GM10266 (cell line): Measurements from ENCODE around the gene UBASH3A.

Experiments used
- DNase-seq: peaks from one replicate; pipeline ENCODE4 v3.0.0; 2012; ENCODE audit errors: extremely low spot score
- TF ChIP-seq, protein P1 (sequence below): IDR thresholded peaks from 2 replicates; pipeline ENCODE4 v1.5.1; 2012; ENCODE audit warnings: mild to moderate bottlenecking, low read depth; ENCODE audit not compliant: control insufficient read depth, insufficient read depth; ENCODE audit errors: missing control alignments

Gene UBASH3A

GRCh38 chr21:42455754-42456440 is 52.2 kb downstream of the UBASH3A start:
- TF ChIP-seq, protein P1, sequence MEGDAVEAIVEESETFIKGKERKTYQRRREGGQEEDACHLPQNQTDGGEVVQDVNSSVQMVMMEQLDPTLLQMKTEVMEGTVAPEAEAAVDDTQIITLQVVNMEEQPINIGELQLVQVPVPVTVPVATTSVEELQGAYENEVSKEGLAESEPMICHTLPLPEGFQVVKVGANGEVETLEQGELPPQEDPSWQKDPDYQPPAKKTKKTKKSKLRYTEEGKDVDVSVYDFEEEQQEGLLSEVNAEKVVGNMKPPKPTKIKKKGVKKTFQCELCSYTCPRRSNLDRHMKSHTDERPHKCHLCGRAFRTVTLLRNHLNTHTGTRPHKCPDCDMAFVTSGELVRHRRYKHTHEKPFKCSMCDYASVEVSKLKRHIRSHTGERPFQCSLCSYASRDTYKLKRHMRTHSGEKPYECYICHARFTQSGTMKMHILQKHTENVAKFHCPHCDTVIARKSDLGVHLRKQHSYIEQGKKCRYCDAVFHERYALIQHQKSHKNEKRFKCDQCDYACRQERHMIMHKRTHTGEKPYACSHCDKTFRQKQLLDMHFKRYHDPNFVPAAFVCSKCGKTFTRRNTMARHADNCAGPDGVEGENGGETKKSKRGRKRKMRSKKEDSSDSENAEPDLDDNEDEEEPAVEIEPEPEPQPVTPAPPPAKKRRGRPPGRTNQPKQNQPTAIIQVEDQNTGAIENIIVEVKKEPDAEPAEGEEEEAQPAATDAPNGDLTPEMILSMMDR = no peak
- DNase-seq = no peak

GRCh38 chr21:42456457-42456856 is 52.8 kb downstream of the UBASH3A start:
- no peak for DNase-seq
- TF ChIP-seq, protein P1 = no peak

DNA sequence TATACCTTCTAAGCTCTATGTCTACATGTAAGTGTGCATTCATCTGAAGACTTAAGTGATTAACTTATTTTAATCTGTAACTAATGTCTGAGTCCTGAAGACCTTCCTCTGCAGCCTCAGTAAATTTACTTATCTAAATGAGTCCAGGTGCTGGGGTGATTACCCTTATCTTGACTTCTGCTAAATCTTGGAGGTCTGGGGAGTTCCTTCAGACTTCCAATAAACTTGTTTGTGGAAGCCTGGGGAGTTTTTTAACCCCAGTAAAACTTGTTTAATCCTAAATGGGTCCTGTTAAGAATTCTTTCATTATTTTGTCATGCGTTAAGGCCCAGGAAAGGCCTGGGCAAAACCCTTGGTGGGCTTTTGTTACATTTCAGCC is 55.4 kb downstream of the UBASH3A start:
- TF ChIP-seq, protein P1 = no peak
- no peak for DNase-seq

DNA sequence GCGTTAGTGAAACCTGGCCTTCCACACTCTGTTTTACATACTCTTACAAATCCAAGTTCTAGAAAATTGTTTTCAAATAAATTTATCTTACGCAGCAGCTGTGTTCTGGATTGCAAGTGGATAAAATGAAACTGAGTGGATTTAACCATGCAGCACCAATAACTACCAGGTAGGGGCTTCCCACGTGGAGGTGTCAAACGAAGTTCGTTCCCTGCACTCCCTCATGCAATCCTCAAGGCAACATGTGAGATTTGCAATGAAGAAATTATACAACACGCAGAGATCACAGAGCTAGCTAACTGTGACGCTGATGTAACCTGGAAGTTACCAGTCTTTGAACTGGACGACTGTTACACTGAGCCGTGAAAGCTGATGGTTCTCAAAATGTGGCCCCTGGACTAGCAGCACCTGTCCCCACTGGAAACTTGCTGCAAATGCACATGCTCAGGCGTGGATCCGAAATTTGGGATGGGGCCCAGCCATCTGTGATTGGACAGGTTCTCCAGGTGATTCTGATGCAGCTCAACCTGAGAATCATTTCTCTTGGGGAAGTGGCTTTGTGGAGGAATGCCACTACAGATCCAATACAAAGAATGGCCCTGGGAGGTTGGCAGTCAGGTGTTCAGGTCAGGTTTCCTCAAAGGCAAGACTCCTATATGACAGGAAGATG is 56.0 kb downstream of the UBASH3A start:
- TF ChIP-seq, protein P1 = no peak
- DNase-seq = no peak

- DNase-seq = peak; percentile 46
- TF ChIP-seq, protein P1 = no peak
Measured at GRCh38 chr21:42460391-42461184, 56.9 kb downstream of the UBASH3A start.

GRCh38 chr21:42461185-42461520 is 57.5 kb downstream of the UBASH3A start:
- TF ChIP-seq, protein P1 = no peak
- DNase-seq = no peak
